ENCODE measurements around the gene SYT1.

Gene SYT1

DNA sequence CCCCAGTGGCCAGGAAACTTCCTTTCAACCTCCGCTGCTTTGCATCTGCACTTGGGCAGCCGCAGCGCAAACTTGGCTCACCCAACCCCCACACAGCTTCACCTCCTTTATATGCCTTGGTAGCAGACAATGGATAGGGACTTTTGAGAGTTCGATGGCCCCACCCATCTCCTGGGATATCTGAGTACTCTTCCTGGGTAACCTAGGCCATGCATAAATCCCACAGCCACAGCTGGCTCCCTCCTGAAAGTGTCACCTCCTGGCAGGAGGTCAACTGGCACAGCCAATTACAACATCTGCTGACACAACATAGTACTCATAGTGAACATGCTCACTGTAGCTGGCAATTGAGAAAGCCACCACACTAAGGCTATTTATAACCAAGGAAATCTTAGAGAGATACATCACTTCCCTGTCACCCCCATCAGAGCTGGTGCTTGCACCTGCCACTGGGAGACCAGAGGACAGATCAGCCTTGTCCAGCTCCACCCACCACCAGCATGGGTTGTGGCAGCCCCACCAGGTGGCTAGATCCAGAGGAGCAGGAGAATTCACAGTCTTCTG is 410.0 kb downstream of the SYT1 start:
- no peak overlapping the region for H3K27ac ChIP-seq (ENCODE audit: low read depth, low read length, severe bottlenecking)
- H3K36me3 ChIP-seq (ENCODE audit: control insufficient read depth, insufficient read depth, low read length), result no peaks in the 10 kb centered on the region
- 86 to 93% methylated on average over 1 to 3 of the region's 4 CpGs for WGBS, 2 experiments (ENCODE audit: insufficient coverage in 2 of 2)
- no peaks in the 10 kb centered on the region for H3K9me3 ChIP-seq (ENCODE audit: control insufficient read depth, low read length)
- no peak overlapping the region for H3K4me3 ChIP-seq (ENCODE audit: extremely low read depth, insufficient read depth, low read length, poor library complexity, severe bottlenecking)
- no peaks in the 10 kb centered on the region for H3K4me1 ChIP-seq (ENCODE audit: control insufficient read depth, insufficient read depth, low read length, poor library complexity, severe bottlenecking)

DNA sequence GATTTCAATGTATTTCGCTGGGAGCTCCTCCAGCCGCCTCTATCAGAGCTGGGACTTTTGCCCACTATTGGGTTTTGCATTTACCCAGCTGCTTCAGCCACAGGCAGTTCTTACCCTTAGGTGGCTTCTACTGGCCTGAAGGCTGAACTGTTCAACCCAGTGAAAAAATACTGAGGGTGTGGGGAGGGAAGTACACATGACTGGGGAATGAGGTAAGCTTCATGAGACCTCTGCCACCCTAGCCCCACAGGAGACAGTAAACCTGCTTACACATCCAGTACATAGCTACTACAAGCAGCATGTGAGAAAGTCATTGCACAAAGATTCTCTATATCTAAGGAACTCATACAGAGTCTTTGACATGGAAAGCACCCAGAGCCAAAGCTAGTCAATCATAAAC is 411.1 kb downstream of the SYT1 start:
- no peak overlapping the region for H3K27ac ChIP-seq (ENCODE audit: low read depth, low read length, severe bottlenecking)
- no peaks in the 10 kb centered on the region for H3K36me3 ChIP-seq (ENCODE audit: control insufficient read depth, insufficient read depth, low read length)
- H3K4me3 ChIP-seq (ENCODE audit: extremely low read depth, insufficient read depth, low read length, poor library complexity, severe bottlenecking), result no peak overlapping the region
- H3K4me1 ChIP-seq (ENCODE audit: control insufficient read depth, insufficient read depth, low read length, poor library complexity, severe bottlenecking), result no peaks in the 10 kb centered on the region
- H3K9me3 ChIP-seq (ENCODE audit: control insufficient read depth, low read length), result no peaks in the 10 kb centered on the region
- WGBS, 2 experiments (ENCODE audit: insufficient coverage in 2 of 2), result no CpG with 5 or more reads among the region's 2 CpGs

DNA sequence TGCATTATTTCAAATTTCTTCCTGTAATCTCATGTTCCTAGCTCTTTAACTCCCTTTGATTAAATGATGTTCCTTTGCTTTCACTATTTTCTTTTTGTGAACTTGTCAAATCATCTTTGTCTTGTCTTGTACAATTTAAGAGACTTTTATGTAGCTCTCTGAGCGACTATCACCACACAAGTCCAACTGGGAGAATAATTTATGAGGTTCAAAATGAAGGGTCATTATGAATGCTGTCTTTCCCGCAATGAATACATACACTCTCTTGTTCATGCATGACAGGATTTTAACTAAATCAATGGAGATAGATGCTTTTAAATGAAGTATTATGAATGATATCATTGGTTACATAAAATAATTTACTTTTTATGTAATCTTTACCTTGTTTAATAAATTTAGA is 418.8 kb downstream of the SYT1 start:
- no CpG with 5 or more reads among the region's 2 CpGs for WGBS, 2 experiments (ENCODE audit: insufficient coverage in 2 of 2)
- H3K4me3 ChIP-seq (ENCODE audit: extremely low read depth, insufficient read depth, low read length, poor library complexity, severe bottlenecking), result no peak overlapping the region
- H3K36me3 ChIP-seq (ENCODE audit: control insufficient read depth, insufficient read depth, low read length), result no peaks in the 10 kb centered on the region
- no peaks in the 10 kb centered on the region for H3K9me3 ChIP-seq (ENCODE audit: control insufficient read depth, low read length)
- H3K4me1 ChIP-seq (ENCODE audit: control insufficient read depth, insufficient read depth, low read length, poor library complexity, severe bottlenecking), result no peaks in the 10 kb centered on the region
- H3K27ac ChIP-seq (ENCODE audit: low read depth, low read length, severe bottlenecking), result no peak overlapping the region

DNA sequence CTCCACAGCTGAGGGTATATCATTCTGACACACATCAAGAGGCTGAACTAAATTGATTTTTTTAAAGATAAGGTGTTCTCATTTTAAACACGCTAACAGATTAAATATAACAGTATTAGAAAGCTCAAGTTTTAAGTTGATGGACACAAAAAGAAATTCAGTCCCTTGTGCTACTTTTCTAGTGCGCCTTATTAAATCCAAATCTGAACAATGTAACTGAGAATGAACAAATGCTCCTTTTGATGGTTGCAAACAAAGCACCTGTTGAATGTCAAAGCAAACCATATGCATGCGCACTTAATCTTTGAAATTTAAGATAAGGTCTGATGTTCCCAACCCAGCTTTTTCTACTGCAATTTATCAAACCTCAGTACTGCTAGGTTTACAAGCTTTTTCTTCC is 424.3 kb downstream of the SYT1 start:
- WGBS, 2 experiments (ENCODE audit: insufficient coverage in 2 of 2), result 90 to 100% methylated on average over 2 of the region's 3 CpGs
- Histone ChIP-seq H3K4me3 (ENCODE audit: extremely low read depth, insufficient read depth, low read length, poor library complexity, severe bottlenecking) (no peak overlapping the region), H3K9me3 (ENCODE audit: control insufficient read depth, low read length) (no peaks in the 10 kb centered on the region), H3K4me1 (ENCODE audit: control insufficient read depth, insufficient read depth, low read length, poor library complexity, severe bottlenecking) (no peaks in the 10 kb centered on the region), H3K36me3 (ENCODE audit: control insufficient read depth, insufficient read depth, low read length) (peaks cover 7% of the 10 kb centered on the region), H3K27ac (ENCODE audit: low read depth, low read length, severe bottlenecking) (no peak overlapping the region)

DNA sequence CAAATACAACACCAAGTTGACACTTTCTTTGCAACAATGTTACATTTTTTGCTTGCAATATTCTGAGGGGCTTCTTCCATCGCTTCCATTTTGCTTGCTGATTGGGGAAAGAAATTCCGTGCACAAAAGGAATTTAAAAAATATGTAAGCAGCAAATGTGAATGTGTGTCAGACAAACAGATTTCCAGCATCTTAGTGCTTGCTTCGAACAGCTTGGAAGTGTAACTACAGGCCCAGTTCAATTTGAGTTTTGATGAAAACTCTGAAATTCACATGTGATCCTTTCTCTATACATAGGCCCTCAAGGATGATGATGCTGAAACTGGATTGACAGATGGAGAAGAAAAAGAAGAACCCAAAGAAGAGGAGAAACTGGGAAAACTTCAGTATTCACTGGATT is 427.1 kb downstream of the SYT1 start:
- WGBS, 2 experiments (ENCODE audit: insufficient coverage in 2 of 2), result 90 to 100% methylated on average over 2 of the region's 3 CpGs
- H3K4me3 ChIP-seq (ENCODE audit: extremely low read depth, insufficient read depth, low read length, poor library complexity, severe bottlenecking), result no peak overlapping the region
- no peaks in the 10 kb centered on the region for H3K4me1 ChIP-seq (ENCODE audit: control insufficient read depth, insufficient read depth, low read length, poor library complexity, severe bottlenecking)
- peaks cover 14% of the 10 kb centered on the region for H3K36me3 ChIP-seq (ENCODE audit: control insufficient read depth, insufficient read depth, low read length)
- H3K27ac ChIP-seq (ENCODE audit: low read depth, low read length, severe bottlenecking), result no peak overlapping the region
- no peaks in the 10 kb centered on the region for H3K9me3 ChIP-seq (ENCODE audit: control insufficient read depth, low read length)

DNA sequence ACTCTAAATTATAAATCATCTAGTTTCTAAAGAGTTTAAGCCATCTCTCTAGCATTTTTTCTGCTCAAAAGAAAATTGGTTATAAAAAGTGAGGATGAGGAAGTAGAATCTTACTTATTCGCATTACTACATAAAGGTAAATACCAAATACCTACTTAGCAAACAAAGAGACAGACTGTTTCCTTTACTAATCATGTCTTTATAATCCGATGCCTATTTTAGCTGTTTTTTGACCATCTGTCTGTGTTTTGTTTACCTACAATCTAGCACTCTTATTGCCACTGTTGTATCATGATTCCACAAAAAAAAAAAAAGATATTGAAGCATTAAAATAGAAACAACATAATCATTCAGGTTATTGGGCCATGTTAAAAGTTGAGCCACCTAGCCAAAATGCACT is 430.0 kb downstream of the SYT1 start:
- Histone ChIP-seq H3K36me3 (ENCODE audit: control insufficient read depth, insufficient read depth, low read length) (peaks cover 17% of the 10 kb centered on the region), H3K27ac (ENCODE audit: low read depth, low read length, severe bottlenecking) (no peak overlapping the region), H3K4me1 (ENCODE audit: control insufficient read depth, insufficient read depth, low read length, poor library complexity, severe bottlenecking) (no peaks in the 10 kb centered on the region), H3K4me3 (ENCODE audit: extremely low read depth, insufficient read depth, low read length, poor library complexity, severe bottlenecking) (no peak overlapping the region), H3K9me3 (ENCODE audit: control insufficient read depth, low read length) (no peaks in the 10 kb centered on the region)
- WGBS, 2 experiments (ENCODE audit: insufficient coverage in 2 of 2), result 75 to 83% methylated on average over 1 to 2 of the region's 2 CpGs

DNA sequence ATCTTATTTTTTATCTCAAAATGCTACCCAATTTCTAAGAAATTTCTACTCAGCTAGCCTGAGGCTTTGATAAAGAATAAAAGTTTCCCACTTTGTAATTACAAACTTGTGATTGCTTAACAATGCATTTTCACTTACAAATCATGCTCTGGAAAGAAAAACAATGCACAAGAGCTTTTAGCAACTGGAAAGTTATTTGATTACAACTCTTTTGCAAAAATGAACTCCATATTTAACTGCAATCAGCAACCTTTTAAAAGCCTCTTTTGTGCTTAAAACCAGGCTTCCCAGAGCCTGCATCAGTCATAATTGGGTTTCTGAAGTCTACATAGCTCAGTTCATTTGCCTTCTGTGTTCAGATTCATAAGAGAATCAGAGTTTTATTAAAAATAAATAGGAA is 431.0 kb downstream of the SYT1 start:
- H3K4me3 ChIP-seq (ENCODE audit: extremely low read depth, insufficient read depth, low read length, poor library complexity, severe bottlenecking), result no peak overlapping the region
- H3K9me3 ChIP-seq (ENCODE audit: control insufficient read depth, low read length), result no peaks in the 10 kb centered on the region
- no peaks in the 10 kb centered on the region for H3K4me1 ChIP-seq (ENCODE audit: control insufficient read depth, insufficient read depth, low read length, poor library complexity, severe bottlenecking)
- peaks cover 17% of the 10 kb centered on the region for H3K36me3 ChIP-seq (ENCODE audit: control insufficient read depth, insufficient read depth, low read length)
- H3K27ac ChIP-seq (ENCODE audit: low read depth, low read length, severe bottlenecking), result no peak overlapping the region

DNA sequence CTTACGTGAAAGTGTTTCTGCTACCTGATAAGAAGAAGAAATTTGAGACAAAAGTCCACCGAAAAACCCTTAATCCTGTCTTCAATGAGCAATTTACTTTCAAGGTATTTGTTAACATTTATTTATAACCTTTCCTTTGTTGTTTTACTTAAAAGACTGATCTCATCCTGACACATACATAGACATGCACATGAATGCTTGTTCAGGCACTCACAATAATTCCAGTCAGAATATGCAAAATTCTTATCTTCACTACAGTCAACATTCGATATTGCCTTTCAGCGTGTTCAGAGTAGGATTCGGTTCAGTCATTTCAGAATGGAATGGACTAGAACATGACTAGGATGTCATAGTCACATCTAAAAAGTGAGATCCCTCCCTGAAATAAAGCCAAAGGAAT is 431.6 kb downstream of the SYT1 start:
- H3K4me3 ChIP-seq (ENCODE audit: extremely low read depth, insufficient read depth, low read length, poor library complexity, severe bottlenecking), result no peak overlapping the region
- 86% methylated on average over 1 of the region's 5 CpGs; no CpG with 5 or more reads in 1 of the 2 experiments for WGBS, 2 experiments (ENCODE audit: insufficient coverage in 2 of 2)
- H3K4me1 ChIP-seq (ENCODE audit: control insufficient read depth, insufficient read depth, low read length, poor library complexity, severe bottlenecking), result no peaks in the 10 kb centered on the region
- H3K36me3 ChIP-seq (ENCODE audit: control insufficient read depth, insufficient read depth, low read length), result peaks cover 17% of the 10 kb centered on the region
- H3K27ac ChIP-seq (ENCODE audit: low read depth, low read length, severe bottlenecking), result no peak overlapping the region
- no peaks in the 10 kb centered on the region for H3K9me3 ChIP-seq (ENCODE audit: control insufficient read depth, low read length)

DNA sequence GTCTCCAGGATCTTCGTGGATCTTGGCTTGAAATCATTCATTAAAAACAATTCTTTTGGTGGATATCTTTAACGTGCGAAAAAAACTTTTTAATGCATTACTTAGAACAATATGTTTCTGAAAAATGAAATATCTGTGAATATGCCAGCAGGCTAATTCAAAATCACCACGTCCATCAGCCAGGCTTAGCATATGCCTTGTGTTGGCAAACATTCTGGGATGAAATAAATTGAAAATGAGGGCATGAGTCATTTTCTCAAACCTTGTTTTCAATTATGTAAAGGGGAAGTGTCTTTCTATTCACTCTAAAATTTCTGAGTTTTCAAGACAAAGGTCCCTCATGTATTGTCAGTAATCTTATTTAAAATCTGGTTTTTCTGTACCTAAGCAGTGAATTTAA is 432.3 kb downstream of the SYT1 start:
- Histone ChIP-seq H3K4me1 (ENCODE audit: control insufficient read depth, insufficient read depth, low read length, poor library complexity, severe bottlenecking) (no peaks in the 10 kb centered on the region), H3K9me3 (ENCODE audit: control insufficient read depth, low read length) (no peaks in the 10 kb centered on the region), H3K36me3 (ENCODE audit: control insufficient read depth, insufficient read depth, low read length) (peaks cover 17% of the 10 kb centered on the region), H3K4me3 (ENCODE audit: extremely low read depth, insufficient read depth, low read length, poor library complexity, severe bottlenecking) (no peak overlapping the region), H3K27ac (ENCODE audit: low read depth, low read length, severe bottlenecking) (no peak overlapping the region)
- WGBS, 2 experiments (ENCODE audit: insufficient coverage in 2 of 2), result 100% methylated on average over 2 of the region's 4 CpGs; no CpG with 5 or more reads in 1 of the 2 experiments

DNA sequence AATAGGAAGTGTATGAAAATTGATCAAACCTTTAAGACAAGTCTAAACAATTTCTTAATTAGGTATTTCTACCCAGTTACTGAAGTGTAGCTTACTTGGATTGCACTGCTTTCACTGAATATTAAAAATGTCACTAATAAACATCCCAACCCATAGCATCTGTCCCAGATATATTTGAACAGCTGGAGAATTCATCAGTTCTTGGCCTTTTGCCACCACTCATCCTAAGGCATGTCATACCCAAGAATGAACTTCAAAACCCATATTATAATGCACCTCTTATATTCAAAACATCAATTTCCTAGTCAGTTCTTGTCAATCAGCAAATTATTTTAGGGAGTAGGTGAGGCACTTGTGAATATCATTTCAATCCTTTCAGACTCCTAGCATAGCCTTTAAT is 433.9 kb downstream of the SYT1 start:
- Histone ChIP-seq H3K4me1 (ENCODE audit: control insufficient read depth, insufficient read depth, low read length, poor library complexity, severe bottlenecking) (no peaks in the 10 kb centered on the region), H3K9me3 (ENCODE audit: control insufficient read depth, low read length) (no peaks in the 10 kb centered on the region), H3K4me3 (ENCODE audit: extremely low read depth, insufficient read depth, low read length, poor library complexity, severe bottlenecking) (no peak overlapping the region), H3K36me3 (ENCODE audit: control insufficient read depth, insufficient read depth, low read length) (peaks cover 10% of the 10 kb centered on the region), H3K27ac (ENCODE audit: low read depth, low read length, severe bottlenecking) (no peak overlapping the region)

DNA sequence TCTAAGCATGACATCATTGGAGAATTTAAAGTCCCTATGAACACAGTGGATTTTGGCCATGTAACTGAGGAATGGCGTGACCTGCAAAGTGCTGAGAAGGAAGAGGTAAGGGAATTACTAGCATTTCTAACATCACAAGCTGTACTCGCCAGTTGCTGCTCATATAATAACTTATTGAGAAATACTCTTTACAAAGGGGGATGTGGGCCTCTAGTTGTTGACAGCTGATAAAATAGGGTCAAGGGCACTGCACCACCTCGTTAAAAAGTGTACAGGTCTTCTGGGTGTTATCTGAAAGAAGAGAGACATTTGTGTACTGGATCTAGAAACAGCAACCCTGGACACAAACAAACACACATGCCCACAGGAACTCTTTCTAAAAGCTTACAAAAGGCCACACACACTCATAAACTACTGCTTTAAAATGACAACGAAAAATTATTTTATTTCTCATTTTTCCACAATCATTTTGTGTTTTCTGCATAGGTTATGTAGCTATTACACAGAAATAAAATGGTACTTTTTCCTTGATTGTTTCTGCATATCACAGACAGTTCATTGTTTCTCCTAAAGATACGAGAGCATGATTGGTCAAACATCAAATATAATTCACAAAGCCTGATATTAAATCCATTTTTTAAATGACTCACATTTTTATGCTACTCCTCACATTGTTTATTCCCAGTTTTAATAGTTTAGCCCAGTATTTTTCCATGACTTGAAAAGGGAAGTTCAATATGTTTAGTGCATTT is 435.0 kb downstream of the SYT1 start:
- 91% methylated on average over 1 of the region's 5 CpGs; no CpG with 5 or more reads in 1 of the 2 experiments for WGBS, 2 experiments (ENCODE audit: insufficient coverage in 2 of 2)
- H3K4me3 ChIP-seq (ENCODE audit: extremely low read depth, insufficient read depth, low read length, poor library complexity, severe bottlenecking), result no peak overlapping the region
- H3K4me1 ChIP-seq (ENCODE audit: control insufficient read depth, insufficient read depth, low read length, poor library complexity, severe bottlenecking), result no peaks in the 10 kb centered on the region
- H3K27ac ChIP-seq (ENCODE audit: low read depth, low read length, severe bottlenecking), result no peak overlapping the region
- peaks cover 10% of the 10 kb centered on the region for H3K36me3 ChIP-seq (ENCODE audit: control insufficient read depth, insufficient read depth, low read length)
- H3K9me3 ChIP-seq (ENCODE audit: control insufficient read depth, low read length), result no peaks in the 10 kb centered on the region
